GM12874 (cell line): Measurements from ENCODE around the gene MAP4K1.

Experiments used
- CTCF ChIP-seq: IDR thresholded peaks from 2 replicates; pipeline ENCODE4 v1.5.1; 2011; ENCODE audit warnings: low read depth, mild to moderate bottlenecking, control low read depth, low read length, moderate library complexity; ENCODE audit not compliant: insufficient read depth

MAP4K1 gene

DNA sequence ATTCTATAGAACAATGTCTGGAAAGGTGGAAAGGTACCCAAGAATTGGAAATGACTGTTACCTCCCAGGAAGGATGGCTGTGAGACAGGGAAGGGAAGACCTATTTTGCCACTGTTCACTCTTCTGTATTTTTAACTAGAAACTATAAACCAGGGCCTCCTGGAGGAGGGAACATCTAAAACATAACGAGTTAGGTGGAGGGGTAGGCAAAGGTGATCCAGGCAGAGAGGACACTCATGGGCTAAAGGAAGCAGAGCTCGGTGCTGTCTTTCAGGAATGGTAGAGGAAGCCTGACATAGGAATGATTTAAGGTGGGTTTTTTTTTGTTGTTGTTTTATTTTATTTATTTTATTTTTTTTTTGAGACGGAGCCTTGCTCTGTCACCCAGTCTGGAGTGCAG lies 7.1 kb upstream of the MAP4K1 start:
- no peak for TF ChIP-seq CTCF

DNA sequence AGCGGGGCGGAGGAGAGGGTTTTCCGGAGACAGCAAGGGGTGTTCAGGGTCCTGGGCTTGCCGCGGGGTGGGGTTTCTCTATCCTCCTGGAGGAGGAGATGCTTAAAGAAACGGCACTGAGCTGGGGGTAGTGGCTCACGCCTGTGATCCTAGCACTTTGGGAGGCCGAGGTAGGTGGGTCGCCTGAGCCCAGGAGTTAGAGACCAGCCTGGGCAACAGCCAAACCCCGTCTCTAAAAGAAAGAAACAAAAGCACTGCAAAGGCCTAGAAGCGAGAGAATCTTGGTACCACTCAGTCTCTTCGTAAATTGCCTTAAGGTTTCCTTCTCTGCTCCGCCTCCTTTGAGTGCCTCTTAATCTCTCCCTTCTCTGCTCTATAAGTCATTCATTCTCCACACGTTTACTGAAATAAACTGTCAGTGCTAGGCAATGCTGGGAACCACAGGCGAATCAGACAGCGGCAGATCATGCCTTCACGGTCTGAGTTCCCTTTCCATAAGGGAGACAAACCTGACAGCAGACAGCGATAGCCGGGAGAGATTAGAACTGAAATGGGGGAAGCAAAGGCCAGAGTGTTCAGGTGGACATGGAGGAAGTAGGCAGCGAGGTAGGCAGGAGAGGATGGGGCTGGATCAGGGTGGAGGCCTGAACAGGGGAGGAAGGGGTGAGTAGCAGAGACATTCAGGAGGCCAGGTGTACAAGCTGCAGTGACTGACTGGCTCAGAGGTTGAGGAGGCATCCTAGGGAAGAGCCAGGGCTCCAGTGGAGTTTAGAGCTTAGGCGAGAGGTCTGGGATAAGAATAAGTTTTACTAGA lies 1.8 kb upstream of the MAP4K1 start:
- TF ChIP-seq CTCF: no peak

DNA sequence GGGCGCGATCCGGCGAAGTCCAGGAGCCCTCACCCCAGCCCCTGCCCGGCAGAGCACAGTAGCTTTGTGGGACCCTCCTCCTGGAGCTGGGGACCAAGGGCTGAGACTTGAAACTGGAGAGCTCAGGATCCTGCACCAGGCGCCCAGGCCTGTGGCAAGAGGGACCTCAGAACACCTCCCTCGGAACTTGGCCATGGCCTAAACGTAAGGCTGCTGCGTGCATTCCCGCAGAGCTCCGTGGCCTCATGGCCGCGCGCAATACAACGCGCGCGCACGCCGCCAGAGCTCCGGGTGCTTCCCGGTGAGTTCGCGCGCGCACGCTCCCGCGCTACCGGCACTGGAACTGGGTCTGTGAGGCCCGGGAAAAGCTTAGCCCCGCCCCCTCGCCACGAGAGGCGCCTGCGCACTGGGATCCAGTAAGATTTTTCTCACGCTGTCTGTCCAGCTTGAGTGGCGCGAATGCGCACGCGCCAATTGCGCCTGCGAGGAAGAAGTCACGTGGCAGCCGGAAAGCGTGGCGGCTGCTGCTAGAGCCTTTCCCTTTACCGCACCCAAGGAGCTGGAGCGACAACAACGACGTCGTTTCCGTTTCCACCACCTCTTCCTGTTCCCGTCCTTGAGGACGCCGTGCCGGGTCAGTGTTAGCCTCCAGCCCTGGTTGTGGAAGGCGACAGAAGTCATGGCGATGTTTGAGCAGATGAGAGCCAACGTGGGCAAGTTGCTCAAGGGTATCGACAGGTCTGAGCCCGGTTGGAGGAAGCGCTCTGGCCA lies 1.0 kb upstream of the MAP4K1 start, which contains the start of gene EIF3K:
TSS of gene EIF3K (plus strand) at position 599 of the 771 bp plus-strand sequence. CDS start at position 680, 81 bp downstream.
- TF ChIP-seq CTCF: no peak

DNA sequence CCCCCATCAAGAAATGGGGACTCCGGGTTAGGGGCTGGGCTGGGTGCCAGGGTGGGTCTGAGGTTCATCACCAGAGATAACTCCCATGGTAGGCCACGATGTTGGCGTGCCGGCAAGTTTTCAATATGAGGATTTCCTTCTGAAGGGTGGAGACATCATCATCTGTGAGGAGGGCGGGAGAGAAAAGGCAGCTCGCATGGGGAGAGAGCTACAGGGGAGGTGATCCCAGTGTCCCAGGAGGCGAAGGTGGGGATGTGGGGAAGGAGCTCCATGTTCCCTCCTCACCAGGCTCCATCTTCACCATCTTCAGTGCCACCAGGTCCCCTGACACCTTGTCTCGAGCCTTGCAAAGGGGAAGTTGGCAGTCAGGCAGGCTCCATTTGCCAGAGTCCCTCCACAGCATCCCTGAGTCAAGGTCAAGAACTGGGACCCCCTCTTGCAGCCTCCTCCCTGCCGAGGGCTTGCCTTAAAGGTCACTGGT lies 430 bp downstream of the MAP4K1 start:
- no peak for TF ChIP-seq CTCF

- no peak for TF ChIP-seq CTCF
These were observed 1.5 kb downstream of the MAP4K1 start for GRCh38 chr19:38616265-38616664.

- TF ChIP-seq CTCF: no peak
These were observed 2.7 kb downstream of the MAP4K1 start for GRCh38 chr19:38615007-38615581.

DNA sequence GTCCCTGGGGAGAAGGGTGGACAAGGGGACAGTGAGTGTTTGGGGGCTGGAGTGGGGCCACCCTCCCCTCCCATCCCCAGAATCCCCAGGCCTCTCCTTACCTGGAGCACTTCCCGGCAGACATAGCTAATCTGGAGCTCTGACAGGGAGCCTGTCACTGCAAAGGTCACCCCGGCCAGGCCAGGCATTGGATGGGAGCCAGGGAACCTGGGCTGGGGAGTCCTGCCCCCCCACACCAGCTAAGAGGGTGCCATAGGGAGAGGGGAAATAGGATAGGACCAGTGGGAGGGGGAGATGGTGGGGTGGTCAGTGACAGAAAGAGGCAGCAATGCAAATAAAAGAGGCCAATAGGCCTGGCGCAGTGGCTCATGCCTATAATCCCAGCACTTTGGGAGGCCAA lies 3.5 kb downstream of the MAP4K1 start:
- TF ChIP-seq CTCF: no peak
